22Rv1 (cell line): ENCODE data around the gene MAN1C1.

Source experiments
- H3K27ac ChIP-seq: fragments of 450-650 bp; 2 replicates; pipeline ENCODE4 v1.5.1; 2017
- CTCF ChIP-seq: fragments of 450-650 bp; IDR thresholded peaks from 2 replicates; pipeline ENCODE4 v1.5.1; 2017; ENCODE audit warnings: mild to moderate bottlenecking
- ZFX ChIP-seq: fragments of 450-650 bp; IDR thresholded peaks from 2 replicates; pipeline ENCODE4 v1.6.1; 2017; ENCODE audit warnings: antibody characterized with exemption, borderline replicate concordance

The MAN1C1 gene

GRCh38 chr1:25714372-25714931 is 97.9 kb downstream of the MAN1C1 start:
- H3K27ac ChIP-seq = no peak overlapping the region
- TF ChIP-seq ZFX (no peak), CTCF (no peak)

- no peak for TF ChIP-seq ZFX
- TF ChIP-seq CTCF = no peak
- no peak overlapping the region for H3K27ac ChIP-seq
These were observed 99.3 kb downstream of the MAN1C1 start for GRCh38 chr1:25715888-25716287.

GRCh38 chr1:25716320-25716719 is 99.7 kb downstream of the MAN1C1 start:
- TF ChIP-seq CTCF (no peak), ZFX (no peak)
- no peak overlapping the region for H3K27ac ChIP-seq

GRCh38 chr1:25718732-25719131 is 102.1 kb downstream of the MAN1C1 start:
- TF ChIP-seq ZFX (no peak), CTCF (no peak)
- no peak overlapping the region for H3K27ac ChIP-seq

GRCh38 chr1:25720624-25721023 is 104.0 kb downstream of the MAN1C1 start:
- H3K27ac ChIP-seq = no peak overlapping the region
- TF ChIP-seq ZFX (no peak), CTCF (no peak)

GRCh38 chr1:25723250-25723880 is 106.8 kb downstream of the MAN1C1 start:
- TF ChIP-seq ZFX (no peak), CTCF (no peak)
- H3K27ac ChIP-seq = no peak overlapping the region

GRCh38 chr1:25724201-25724600 is 107.6 kb downstream of the MAN1C1 start:
- no peak overlapping the region for H3K27ac ChIP-seq
- TF ChIP-seq ZFX = no peak
- TF ChIP-seq CTCF = no peak
